ENCODE results near the gene SMARCA5.

SMARCA5 gene

GRCh38 chr4:143531380-143531779 is 17.9 kb downstream of the SMARCA5 start:
- DNase-seq (ENCODE audit: low read depth, low spot score), result no peak
- no peak overlapping the region for H3K27ac ChIP-seq

- H3K27ac ChIP-seq, result no peak overlapping the region
- DNase-seq (ENCODE audit: low read depth, low spot score), result no peak
These were observed 18.4 kb downstream of the SMARCA5 start for GRCh38 chr4:143531788-143532491.

GRCh38 chr4:143538979-143539669 is 25.6 kb downstream of the SMARCA5 start:
- DNase-seq (ENCODE audit: low read depth, low spot score), result no peak
- no peak overlapping the region for H3K27ac ChIP-seq

GRCh38 chr4:143539670-143540023 is 26.1 kb downstream of the SMARCA5 start:
- no peak overlapping the region for H3K27ac ChIP-seq
- DNase-seq (ENCODE audit: low read depth, low spot score), result no peak

- DNase-seq (ENCODE audit: low read depth, low spot score), result no peak
- no peak overlapping the region for H3K27ac ChIP-seq
These were observed 36.4 kb downstream of the SMARCA5 start for GRCh38 chr4:143549928-143550327.

- DNase-seq (ENCODE audit: low read depth, low spot score), result no peak
- peak overlapping the region; percentile 5 for H3K27ac ChIP-seq
These were observed 41.5 kb downstream of the SMARCA5 start for GRCh38 chr4:143554728-143555597.

GRCh38 chr4:143555676-143556075 is 42.2 kb downstream of the SMARCA5 start:
- H3K27ac ChIP-seq, result peak overlapping the region; percentile 5
- DNase-seq (ENCODE audit: low read depth, low spot score), result no peak

GRCh38 chr4:143558286-143558685 is 44.8 kb downstream of the SMARCA5 start:
- H3K27ac ChIP-seq, result no peak overlapping the region
- no peak for DNase-seq (ENCODE audit: low read depth, low spot score)

GRCh38 chr4:143558823-143559756 is 45.6 kb downstream of the SMARCA5 start:
- H3K27ac ChIP-seq, result peak overlapping the region; percentile 38
- no peak for DNase-seq (ENCODE audit: low read depth, low spot score)

GRCh38 chr4:143559757-143560147 is 46.2 kb downstream of the SMARCA5 start:
- DNase-seq (ENCODE audit: low read depth, low spot score), result no peak
- no peak overlapping the region for H3K27ac ChIP-seq

GRCh38 chr4:143564472-143564871 is 51.0 kb downstream of the SMARCA5 start:
- DNase-seq (ENCODE audit: low read depth, low spot score), result no peak
- H3K27ac ChIP-seq, result no peak overlapping the region

GRCh38 chr4:143575331-143575730 is 61.8 kb downstream of the SMARCA5 start:
- no peak for DNase-seq (ENCODE audit: low read depth, low spot score)
- no peak overlapping the region for H3K27ac ChIP-seq

GRCh38 chr4:143581331-143581946 is 67.9 kb downstream of the SMARCA5 start:
- H3K27ac ChIP-seq, result no peak overlapping the region
- DNase-seq (ENCODE audit: low read depth, low spot score), result no peak

GRCh38 chr4:143585548-143585947 is 72.0 kb downstream of the SMARCA5 start:
- no peak for DNase-seq (ENCODE audit: low read depth, low spot score)
- no peak overlapping the region for H3K27ac ChIP-seq

GRCh38 chr4:143586080-143586479 is 72.6 kb downstream of the SMARCA5 start:
- H3K27ac ChIP-seq, result no peak overlapping the region
- no peak for DNase-seq (ENCODE audit: low read depth, low spot score)

- H3K27ac ChIP-seq, result no peak overlapping the region
- no peak for DNase-seq (ENCODE audit: low read depth, low spot score)
These were observed 74.2 kb downstream of the SMARCA5 start for GRCh38 chr4:143587703-143588102.

- DNase-seq (ENCODE audit: low read depth, low spot score), result no peak
These were observed 83.8 kb downstream of the SMARCA5 start for GRCh38 chr4:143597276-143597675.

GRCh38 chr4:143598816-143599215 is 85.3 kb downstream of the SMARCA5 start:
- no peak for DNase-seq (ENCODE audit: low read depth, low spot score)
- no peak overlapping the region for H3K27ac ChIP-seq

More at GRCh38 chr4:143597276-143597675, 83.8 kb downstream of the SMARCA5 start:
- H3K27ac ChIP-seq, result no peak overlapping the region

GRCh38 chr4:143599827-143600226 is 86.3 kb downstream of the SMARCA5 start:
- no peak overlapping the region for H3K27ac ChIP-seq
- DNase-seq (ENCODE audit: low read depth, low spot score), result no peak

Data from epithelial cell of prostate (primary cell).